ENCODE measurements around the gene PCNT.

DNA sequence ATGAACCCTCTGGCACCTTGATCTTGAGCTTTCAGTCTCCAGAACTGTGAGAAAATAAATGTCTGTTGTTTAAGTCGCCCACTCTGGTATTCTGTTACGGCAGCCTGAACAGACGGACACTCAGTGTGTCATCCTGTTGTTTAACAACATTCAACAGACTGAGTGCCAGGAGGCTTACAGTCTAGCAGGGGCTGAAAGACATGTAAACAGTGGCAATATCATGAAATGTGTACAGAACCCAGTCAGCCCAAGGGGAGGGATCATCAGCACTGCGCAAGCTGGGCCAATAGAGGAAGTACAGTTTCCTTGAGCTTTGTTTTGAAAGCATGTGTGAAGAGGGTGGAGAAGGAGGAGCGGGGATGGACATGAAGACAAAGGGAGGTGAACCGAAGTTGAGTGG is 148.3 kb downstream of the PCNT start:
- TF ChIP-seq ZNF146 (tag by site-specific recombination; IDR thresholded peaks at IDR 0.05) (no peak), ZNF670 (tag by site-specific recombination; IDR thresholded peaks at IDR 0.05; ENCODE audit: low read depth) (no peak), PRDM10 (tag by site-specific recombination; IDR thresholded peaks at IDR 0.05) (no peak), BCL11A (tag by site-specific recombination; IDR thresholded peaks at IDR 0.05; ENCODE audit: low read depth) (no peak)
- TF ChIP-seq, protein P1, sequence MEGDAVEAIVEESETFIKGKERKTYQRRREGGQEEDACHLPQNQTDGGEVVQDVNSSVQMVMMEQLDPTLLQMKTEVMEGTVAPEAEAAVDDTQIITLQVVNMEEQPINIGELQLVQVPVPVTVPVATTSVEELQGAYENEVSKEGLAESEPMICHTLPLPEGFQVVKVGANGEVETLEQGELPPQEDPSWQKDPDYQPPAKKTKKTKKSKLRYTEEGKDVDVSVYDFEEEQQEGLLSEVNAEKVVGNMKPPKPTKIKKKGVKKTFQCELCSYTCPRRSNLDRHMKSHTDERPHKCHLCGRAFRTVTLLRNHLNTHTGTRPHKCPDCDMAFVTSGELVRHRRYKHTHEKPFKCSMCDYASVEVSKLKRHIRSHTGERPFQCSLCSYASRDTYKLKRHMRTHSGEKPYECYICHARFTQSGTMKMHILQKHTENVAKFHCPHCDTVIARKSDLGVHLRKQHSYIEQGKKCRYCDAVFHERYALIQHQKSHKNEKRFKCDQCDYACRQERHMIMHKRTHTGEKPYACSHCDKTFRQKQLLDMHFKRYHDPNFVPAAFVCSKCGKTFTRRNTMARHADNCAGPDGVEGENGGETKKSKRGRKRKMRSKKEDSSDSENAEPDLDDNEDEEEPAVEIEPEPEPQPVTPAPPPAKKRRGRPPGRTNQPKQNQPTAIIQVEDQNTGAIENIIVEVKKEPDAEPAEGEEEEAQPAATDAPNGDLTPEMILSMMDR (tag by site-specific recombination; IDR thresholded peaks at IDR 0.05): no peak
- TF ChIP-seq, protein P2, sequence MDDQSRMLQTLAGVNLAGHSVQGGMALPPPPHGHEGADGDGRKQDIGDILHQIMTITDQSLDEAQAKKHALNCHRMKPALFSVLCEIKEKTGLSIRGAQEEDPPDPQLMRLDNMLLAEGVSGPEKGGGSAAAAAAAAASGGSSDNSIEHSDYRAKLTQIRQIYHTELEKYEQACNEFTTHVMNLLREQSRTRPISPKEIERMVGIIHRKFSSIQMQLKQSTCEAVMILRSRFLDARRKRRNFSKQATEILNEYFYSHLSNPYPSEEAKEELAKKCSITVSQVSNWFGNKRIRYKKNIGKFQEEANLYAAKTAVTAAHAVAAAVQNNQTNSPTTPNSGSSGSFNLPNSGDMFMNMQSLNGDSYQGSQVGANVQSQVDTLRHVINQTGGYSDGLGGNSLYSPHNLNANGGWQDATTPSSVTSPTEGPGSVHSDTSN (CRISPR knock-in tag; IDR thresholded peaks at IDR 0.05): no peak

All from HEK293 (cell line).